Neural cell (in vitro differentiated cells): ENCODE measurements around the gene AMFR. TPM values are rescaled to one million over a fixed set of nuclear protein-coding genes. Genes with fewer than 3 reads are reported as not detected.

Experiments used
- H2AFZ ChIP-seq: fragments of 200-600, 300-800 bp; sonication (generic), shearing (Covaris generic); 2 replicates; pipeline ENCODE4 v1.6.0; 2014; ENCODE audit warnings: low read depth, mild to moderate bottlenecking, antibody characterized with exemption, low read length, moderate library complexity
- H3F3A ChIP-seq: fragments of 200-600 bp; shearing (Covaris generic); 2 replicates; pipeline ENCODE4 v1.6.1; 2016; ENCODE audit warnings: mild to moderate bottlenecking, moderate library complexity, mixed read lengths, antibody characterized with exemption, low read length; ENCODE audit not compliant: insufficient read depth, poor library complexity, severe bottlenecking
- H3K27ac ChIP-seq: fragments of 200-600, 300-800 bp; sonication (generic), shearing (Covaris generic); 2 replicates; pipeline ENCODE4 v1.5.1; 2014; ENCODE audit warnings: mild to moderate bottlenecking, low read length, moderate library complexity
- H3K27me3 ChIP-seq: fragments of 300-800, 200-600 bp; sonication (generic), shearing (Covaris generic); 2 replicates; pipeline ENCODE4 v1.6.0; 2014; ENCODE audit warnings: mild to moderate bottlenecking, low read depth, low read length, moderate library complexity; ENCODE audit not compliant: insufficient read depth
- H3K36me3 ChIP-seq: fragments of 300-800, 200-600 bp; sonication (generic), shearing (Covaris generic); 2 replicates; pipeline ENCODE4 v1.5.1; 2014; ENCODE audit warnings: mild to moderate bottlenecking, antibody characterized with exemption, low read length, moderate library complexity; ENCODE audit not compliant: insufficient read depth
- H3K4me2 ChIP-seq: fragments of 300-800, 200-600 bp; sonication (generic), shearing (Covaris generic); 2 replicates; pipeline ENCODE4 v1.6.0; 2014; ENCODE audit warnings: mild to moderate bottlenecking, low read length
- H3K4me3 ChIP-seq: fragments of 300-800, 200-600 bp; sonication (generic), shearing (Covaris generic); 2 replicates; pipeline ENCODE4 v1.5.1; 2014; ENCODE audit warnings: mild to moderate bottlenecking, low read length, moderate library complexity
- H3K79me2 ChIP-seq: fragments of 200-600 bp; shearing (Covaris generic); replicated peaks from 2 replicates; pipeline ENCODE4 v1.6.0; 2014; ENCODE audit warnings: mild to moderate bottlenecking, low read length, moderate library complexity; ENCODE audit not compliant: insufficient read depth
- H3K9ac ChIP-seq: fragments of 300-800, 200-600 bp; sonication (generic), shearing (Covaris generic); 2 replicates; pipeline ENCODE4 v1.6.1; 2016; ENCODE audit warnings: mild to moderate bottlenecking, low read length, mixed read lengths
- H3K9me2 ChIP-seq: fragments of 200-600 bp; shearing (Covaris generic); 2 replicates; pipeline ENCODE4 v1.6.1; 2016; ENCODE audit warnings: mild to moderate bottlenecking, low read length, mixed read lengths; ENCODE audit not compliant: insufficient read depth
- H3K9me3 ChIP-seq: fragments of 200-600, 300-800 bp; sonication (generic), shearing (Covaris generic); 2 replicates; pipeline ENCODE4 v1.6.1; 2016; ENCODE audit warnings: mild to moderate bottlenecking, mixed run types, low read length, moderate library complexity, mixed read lengths
- H4K20me1 ChIP-seq: fragments of 200-600 bp; shearing (Covaris generic); 2 replicates; pipeline ENCODE4 v1.6.1; 2016; ENCODE audit warnings: mild to moderate bottlenecking, mixed run types; ENCODE audit not compliant: insufficient read depth
- CTCF ChIP-seq: fragments of 450-650 bp; IDR thresholded peaks from 2 replicates; pipeline ENCODE4 v1.5.1; 2014; ENCODE audit warnings: antibody characterized with exemption, mild to moderate bottlenecking, moderate library complexity; ENCODE audit not compliant: poor library complexity, severe bottlenecking
- EP300 ChIP-seq: fragments of 450-650 bp; conservative IDR thresholded peaks from 2 replicates; pipeline ENCODE4 v1.6.1; 2014; ENCODE audit warnings: antibody characterized with exemption, mild to moderate bottlenecking, moderate library complexity; ENCODE audit not compliant: poor library complexity, severe bottlenecking
- EZH2 ChIP-seq: fragments of 200-600, 300-800 bp; shearing (Covaris generic), sonication (generic); IDR thresholded peaks from 2 replicates; pipeline ENCODE4 v1.6.1; 2014; ENCODE audit warnings: antibody characterized with exemption, low read length, borderline replicate concordance, mild to moderate bottlenecking; ENCODE audit not compliant: insufficient read depth, poor library complexity, severe bottlenecking
- MXI1 ChIP-seq: fragments of 450-650 bp; conservative IDR thresholded peaks from 2 replicates; pipeline ENCODE4 v1.6.1; 2014; ENCODE audit warnings: antibody characterized with exemption, mild to moderate bottlenecking; ENCODE audit not compliant: poor library complexity, severe bottlenecking
- POLR2AphosphoS5 ChIP-seq: IDR thresholded peaks from 2 replicates; pipeline ENCODE4 v1.6.1; 2012
- RAD21 ChIP-seq: fragments of 450-650 bp; conservative IDR thresholded peaks from 2 replicates; pipeline ENCODE4 v1.6.1; 2014; ENCODE audit warnings: antibody characterized with exemption, mild to moderate bottlenecking, moderate library complexity
- REST ChIP-seq: IDR thresholded peaks from 2 replicates; pipeline ENCODE4 v1.6.1; 2012; ENCODE audit warnings: borderline replicate concordance
- SMC3 ChIP-seq: fragments of 450-650 bp; conservative IDR thresholded peaks from 2 replicates; pipeline ENCODE4 v1.6.1; 2014; ENCODE audit warnings: antibody characterized with exemption, mild to moderate bottlenecking, moderate library complexity; ENCODE audit not compliant: poor library complexity
- TAF1 ChIP-seq: IDR thresholded peaks from 2 replicates; pipeline ENCODE4 v1.6.1; 2012; ENCODE audit warnings: low read depth
- polyA plus RNA-seq: library from polyadenylated mRNA; depleted of rRNA; stranded (reverse); fragments of >200 nt; gene quantifications from 2 replicates; pipeline ENCODE4 v1.2.3, GENCODE V29; 2014

The AMFR gene
- polyA plus RNA-seq, 1 donor from 2014 or later = 101 TPM

GRCh38 chr16:56349711-56350161 is 75.6 kb downstream of the AMFR start:
- Histone ChIP-seq H3K27ac (no peak overlapping the region), H4K20me1 (no peaks in the 10 kb centered on the region), H3K9me3 (no peaks in the 10 kb centered on the region), H3F3A (no peaks in the 10 kb centered on the region), H2AFZ (no peak overlapping the region), H3K4me3 (no peak overlapping the region), H3K79me2 (no peaks in the 10 kb centered on the region), H3K4me2 (no peak overlapping the region), H3K36me3 (no peaks in the 10 kb centered on the region), H3K27me3 (no peaks in the 10 kb centered on the region), H3K9me2 (no peaks in the 10 kb centered on the region), H3K9ac (no peak overlapping the region)
- TF ChIP-seq SMC3 (no peak), RAD21 (no peak), CTCF (no peak), EP300 (no peak)

GRCh38 chr16:56349086-56349415 is 76.3 kb downstream of the AMFR start:
- no peaks in the 10 kb centered on the region for H3K9me3 ChIP-seq
- TF ChIP-seq EP300 (no peak), TAF1 (no peak), POLR2AphosphoS5 (no peak), MXI1 (no peak), REST (no peak), EZH2 (no peak), SMC3 (no peak), RAD21 (no peak), CTCF (no peak)
- no peaks in the 10 kb centered on the region for H3K79me2 ChIP-seq
- no peak overlapping the region for H3K27ac ChIP-seq
- H3F3A ChIP-seq = no peaks in the 10 kb centered on the region
- no peaks in the 10 kb centered on the region for H4K20me1 ChIP-seq
- no peak overlapping the region for H3K4me3 ChIP-seq
- no peak overlapping the region for H2AFZ ChIP-seq
- H3K27me3 ChIP-seq = no peaks in the 10 kb centered on the region
- H3K36me3 ChIP-seq = peaks cover 4% of the 10 kb centered on the region
- no peak overlapping the region for H3K9ac ChIP-seq
- no peak overlapping the region for H3K4me2 ChIP-seq
- no peaks in the 10 kb centered on the region for H3K9me2 ChIP-seq
